GM23338 (cell line): ENCODE results near the gene NPHP4. TPM values are rescaled to one million over a fixed set of nuclear protein-coding genes. Genes with fewer than 3 reads are reported as not detected.

Experiments
- ATAC-seq: fragments of 200-7000 bp; cut with Tn5 transposase; 3 replicates; pipeline ENCODE4 v1.9.1; 2020
- DNase-seq: peaks from one replicate; pipeline ENCODE4 v3.0.0-alpha.2; 2015; ENCODE audit warnings: low spot score
- H2AFZ ChIP-seq: fragments of 200-600 bp; sonication (generic); 2 replicates; pipeline ENCODE4 v1.8.0; 2016; ENCODE audit warnings: antibody characterized with exemption, mild to moderate bottlenecking, moderate library complexity
- H3F3A ChIP-seq: fragments of 200-600 bp; sonication (generic); replicated peaks from 2 replicates; pipeline ENCODE4 v1.8.0; 2017; ENCODE audit warnings: antibody characterized with exemption, mixed run types, low read depth
- H3K27ac ChIP-seq: fragments of 200-600 bp; sonication (generic); 2 replicates; pipeline ENCODE4 v1.6.1; 2016; ENCODE audit warnings: low read depth
- H3K27me3 ChIP-seq: fragments of 200-600 bp; sonication (generic); 2 replicates; pipeline ENCODE4 v1.8.0; 2016; ENCODE audit warnings: mild to moderate bottlenecking, mixed run types, moderate library complexity; ENCODE audit not compliant: insufficient read depth
- H3K36me3 ChIP-seq: fragments of 200-600 bp; sonication (generic); 2 replicates; pipeline ENCODE4 v1.8.0; 2016; ENCODE audit warnings: mild to moderate bottlenecking; ENCODE audit not compliant: insufficient read depth
- H3K4me1 ChIP-seq: fragments of 200-600 bp; sonication (generic); 2 replicates; pipeline ENCODE4 v1.8.0; 2016; ENCODE audit warnings: mild to moderate bottlenecking, moderate library complexity; ENCODE audit not compliant: insufficient read depth
- H3K4me2 ChIP-seq: fragments of 200-600 bp; sonication (generic); 2 replicates; pipeline ENCODE4 v1.7.1; 2017; ENCODE audit warnings: mixed run types
- H3K4me3 ChIP-seq: fragments of 200-600 bp; sonication (generic); 2 replicates; pipeline ENCODE4 v1.6.1; 2016; ENCODE audit warnings: mixed run types
- H3K79me2 ChIP-seq: fragments of 200-600 bp; sonication (generic); replicated peaks from 2 replicates; pipeline ENCODE4 v1.8.0; 2017; ENCODE audit warnings: mild to moderate bottlenecking; ENCODE audit not compliant: insufficient read depth
- H3K9me2 ChIP-seq: fragments of 200-600 bp; sonication (generic); 2 replicates; pipeline ENCODE4 v1.8.0; 2017; ENCODE audit not compliant: insufficient read depth
- H4K20me1 ChIP-seq: fragments of 200-600 bp; sonication (generic); replicated peaks from 2 replicates; pipeline ENCODE4 v1.8.0; 2017; ENCODE audit warnings: mild to moderate bottlenecking; ENCODE audit not compliant: insufficient read depth
- H3K27ac Mint-ChIP-seq: 2 replicates; pipeline ENCODE4 v1.8.0; 2020; ENCODE audit warnings: inconsistent platforms, mild to moderate bottlenecking, moderate library complexity, mixed read lengths
- H3K27me3 Mint-ChIP-seq: 3 replicates; pipeline ENCODE4 v1.8.0; 2022; ENCODE audit warnings: low read depth, mild to moderate bottlenecking, moderate library complexity, mixed read lengths, inconsistent platforms; ENCODE audit not compliant: insufficient read depth, poor library complexity
- H3K36me3 Mint-ChIP-seq: 3 replicates; pipeline ENCODE4 v1.8.0; 2021; ENCODE audit warnings: low read depth, mild to moderate bottlenecking, inconsistent platforms, moderate library complexity, mixed read lengths
- H3K4me1 Mint-ChIP-seq: 3 replicates; pipeline ENCODE4 v1.8.0; 2020; ENCODE audit warnings: mild to moderate bottlenecking, inconsistent platforms, mixed read lengths
- H3K4me3 Mint-ChIP-seq: 3 replicates; pipeline ENCODE4 v1.8.0; 2021; ENCODE audit warnings: moderate library complexity, mild to moderate bottlenecking, inconsistent platforms, mixed read lengths
- H3K9me3 Mint-ChIP-seq: 3 replicates; pipeline ENCODE4 v1.8.0; 2020; ENCODE audit warnings: moderate library complexity, mild to moderate bottlenecking, inconsistent platforms, mixed read lengths
- CREB1 ChIP-seq: fragments of 250-450 bp; sonication (Bioruptor Pico); IDR thresholded peaks from 2 replicates; pipeline ENCODE4 v1.5.0; 2020; ENCODE audit warnings: low read depth, mild to moderate bottlenecking, moderate library complexity
- EZH2 ChIP-seq: fragments of 200-600 bp; sonication (generic); IDR thresholded peaks from one replicate; pipeline ENCODE4 v1.8.0; 2017; ENCODE audit warnings: antibody characterized with exemption, mild to moderate bottlenecking, low read depth; ENCODE audit not compliant: unreplicated experiment
- EZH2phosphoT487 ChIP-seq: fragments of 200-600 bp; sonication (generic); IDR thresholded peaks from one replicate; pipeline ENCODE4 v1.8.1; 2018; ENCODE audit warnings: antibody characterized with exemption; ENCODE audit not compliant: unreplicated experiment
- POLR2AphosphoS5 ChIP-seq: IDR thresholded peaks from 2 replicates; pipeline ENCODE4 v1.6.1; 2016; ENCODE audit warnings: antibody characterized with exemption, low read depth
- STAT1 ChIP-seq: IDR thresholded peaks from one replicate; pipeline ENCODE4 v1.6.1; 2016; ENCODE audit warnings: antibody characterized with exemption; ENCODE audit not compliant: unreplicated experiment
- ZNF114 ChIP-seq: fragments of 250-450 bp; sonication (Bioruptor Pico); IDR thresholded peaks from 2 replicates; pipeline ENCODE4 v1.5.0; 2020; ENCODE audit warnings: mild to moderate bottlenecking, moderate library complexity
- ZNF331 ChIP-seq: fragments of 250-450 bp; sonication (Bioruptor Pico); IDR thresholded peaks from 2 replicates; pipeline ENCODE4 v1.5.0; 2020; ENCODE audit warnings: low read depth, mild to moderate bottlenecking, moderate library complexity
- polyA plus RNA-seq: library from polyadenylated mRNA; unstranded; fragments of >200 nt; fragmentation: Nextera tagmentation; extraction: Ambion mirVana; gene quantifications from 2 replicates; pipeline ENCODE4 v1.2.1, GENCODE V29; 2016
- total RNA-seq: library from RNA; depleted of rRNA; stranded (reverse); fragments of >200 nt; shearing (Covaris generic); gene quantifications from 2 replicates; pipeline ENCODE4 v1.2.3, GENCODE V29; 2014
- TF ChIP-seq, protein P1 (sequence below): IDR thresholded peaks from one replicate; pipeline ENCODE4 v1.6.1; 2018; ENCODE audit warnings: antibody characterized with exemption; ENCODE audit not compliant: unreplicated experiment
- TF ChIP-seq, protein P2 (sequence below): IDR thresholded peaks from 2 replicates; pipeline ENCODE4 v1.6.1; 2016; ENCODE audit warnings: antibody characterized with exemption
- TF ChIP-seq, protein P3 (sequence below), 2 experiments: fragments of 200-600 bp in 1 of 2; sonication (generic) in 1 of 2; conservative IDR thresholded peaks; 2 replicates each; pipeline versions ENCODE4 v1.5.1 to v1.6.1; 2016 to 2017; ENCODE audit warnings: antibody characterized with exemption in 2 of 2, low read depth in 2 of 2, mild to moderate bottlenecking in 2 of 2, moderate library complexity in 1 of 2

NPHP4 gene
- total and polyA plus RNA-seq, 2 experiments from 2014 or later = 2.5 to 12.4 TPM

DNA sequence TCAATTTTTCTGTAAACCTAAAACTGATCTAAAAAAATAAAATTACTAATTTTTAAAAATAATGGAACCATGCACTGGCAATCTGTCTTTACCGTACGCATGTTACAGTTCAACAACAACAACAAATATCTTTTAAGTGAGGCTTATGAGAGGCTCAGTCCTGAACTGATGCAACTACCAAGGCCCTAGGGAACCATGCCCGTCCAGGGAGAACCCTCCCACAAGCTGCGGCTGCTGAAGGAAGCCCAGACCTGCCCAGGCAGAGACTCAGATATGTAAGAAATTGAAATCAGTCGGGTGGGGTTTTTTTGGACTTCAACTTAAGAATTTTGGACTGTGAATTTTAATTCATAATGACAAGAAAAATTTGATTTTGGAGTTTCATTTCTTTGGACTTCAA, 91.1 kb downstream of the NPHP4 start:
- no peaks in the 10 kb centered on the region for H3F3A ChIP-seq
- no peak overlapping the region for H3K4me2 ChIP-seq
- H3K36me3 ChIP-seq = no peaks in the 10 kb centered on the region
- no peaks in the 10 kb centered on the region for H3K9me3 Mint-ChIP-seq
- H3K27ac ChIP-seq = no peak overlapping the region
- no peaks in the 10 kb centered on the region for H3K79me2 ChIP-seq
- H3K4me1 ChIP-seq = peaks cover 26% of the 10 kb centered on the region
- no peak overlapping the region for H3K4me3 Mint-ChIP-seq
- H3K36me3 Mint-ChIP-seq = peaks cover 20% of the 10 kb centered on the region
- ATAC-seq = no peak
- peaks cover 37% of the 10 kb centered on the region for H3K4me1 Mint-ChIP-seq
- no peak overlapping the region for H3K4me3 ChIP-seq
- H2AFZ ChIP-seq = no peak overlapping the region
- no peaks in the 10 kb centered on the region for H4K20me1 ChIP-seq
- no peak for DNase-seq
- H3K27me3 Mint-ChIP-seq = peaks cover 7% of the 10 kb centered on the region
- TF ChIP-seq POLR2AphosphoS5 (no peak), ZNF331 (CRISPR knock-in tag) (no peak), EZH2phosphoT487 (no peak)
- TF ChIP-seq, protein P1, sequence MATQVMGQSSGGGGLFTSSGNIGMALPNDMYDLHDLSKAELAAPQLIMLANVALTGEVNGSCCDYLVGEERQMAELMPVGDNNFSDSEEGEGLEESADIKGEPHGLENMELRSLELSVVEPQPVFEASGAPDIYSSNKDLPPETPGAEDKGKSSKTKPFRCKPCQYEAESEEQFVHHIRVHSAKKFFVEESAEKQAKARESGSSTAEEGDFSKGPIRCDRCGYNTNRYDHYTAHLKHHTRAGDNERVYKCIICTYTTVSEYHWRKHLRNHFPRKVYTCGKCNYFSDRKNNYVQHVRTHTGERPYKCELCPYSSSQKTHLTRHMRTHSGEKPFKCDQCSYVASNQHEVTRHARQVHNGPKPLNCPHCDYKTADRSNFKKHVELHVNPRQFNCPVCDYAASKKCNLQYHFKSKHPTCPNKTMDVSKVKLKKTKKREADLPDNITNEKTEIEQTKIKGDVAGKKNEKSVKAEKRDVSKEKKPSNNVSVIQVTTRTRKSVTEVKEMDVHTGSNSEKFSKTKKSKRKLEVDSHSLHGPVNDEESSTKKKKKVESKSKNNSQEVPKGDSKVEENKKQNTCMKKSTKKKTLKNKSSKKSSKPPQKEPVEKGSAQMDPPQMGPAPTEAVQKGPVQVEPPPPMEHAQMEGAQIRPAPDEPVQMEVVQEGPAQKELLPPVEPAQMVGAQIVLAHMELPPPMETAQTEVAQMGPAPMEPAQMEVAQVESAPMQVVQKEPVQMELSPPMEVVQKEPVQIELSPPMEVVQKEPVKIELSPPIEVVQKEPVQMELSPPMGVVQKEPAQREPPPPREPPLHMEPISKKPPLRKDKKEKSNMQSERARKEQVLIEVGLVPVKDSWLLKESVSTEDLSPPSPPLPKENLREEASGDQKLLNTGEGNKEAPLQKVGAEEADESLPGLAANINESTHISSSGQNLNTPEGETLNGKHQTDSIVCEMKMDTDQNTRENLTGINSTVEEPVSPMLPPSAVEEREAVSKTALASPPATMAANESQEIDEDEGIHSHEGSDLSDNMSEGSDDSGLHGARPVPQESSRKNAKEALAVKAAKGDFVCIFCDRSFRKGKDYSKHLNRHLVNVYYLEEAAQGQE = no peak
- no peak overlapping the region for H3K27ac Mint-ChIP-seq
- no peaks in the 10 kb centered on the region for H3K27me3 ChIP-seq
- peaks cover 4% of the 10 kb centered on the region; the same call in 1 of the 2 replicates for H3K9me2 ChIP-seq

DNA sequence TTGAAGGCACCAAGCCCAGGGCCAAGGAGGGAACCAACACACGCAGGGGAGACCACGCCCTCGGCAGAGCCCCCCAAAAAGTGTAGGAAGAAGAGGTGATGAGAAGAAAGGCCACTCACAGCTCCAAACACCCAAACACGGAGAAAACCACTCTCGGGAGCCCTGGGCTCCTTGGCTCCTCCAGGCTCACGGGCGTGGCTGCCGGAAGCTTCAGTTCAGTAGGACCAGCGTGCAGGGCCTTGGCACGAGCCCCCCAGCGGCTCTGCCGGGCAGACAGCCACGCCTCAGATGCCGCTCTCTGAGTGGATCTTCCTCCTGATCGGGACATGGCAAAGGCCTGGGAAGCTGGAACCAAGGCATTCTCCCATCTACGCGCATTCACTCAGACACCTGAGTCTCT, 94.0 kb downstream of the NPHP4 start:
- Mint-ChIP-seq H3K36me3 (peaks cover 29% of the 10 kb centered on the region), H3K4me3 (no peak overlapping the region), H3K4me1 (peaks cover 45% of the 10 kb centered on the region), H3K9me3 (peaks cover 1% of the 10 kb centered on the region; the same call in 1 of the 3 replicates), H3K27me3 (peaks cover 8% of the 10 kb centered on the region), H3K27ac (no peak overlapping the region)
- DNase-seq (no peak), ATAC-seq (no peak)
- Histone ChIP-seq H2AFZ (no peak overlapping the region), H3K27me3 (no peaks in the 10 kb centered on the region), H3K79me2 (no peaks in the 10 kb centered on the region), H3K9me2 (peaks cover 4% of the 10 kb centered on the region; the same call in 1 of the 2 replicates), H4K20me1 (no peaks in the 10 kb centered on the region), H3F3A (no peaks in the 10 kb centered on the region), H3K4me2 (0 out of 2 replicates have a peak overlapping the region, but pooled peaks have one; percentile 16), H3K36me3 (no peaks in the 10 kb centered on the region), H3K27ac (0 out of 2 replicates have a peak overlapping the region, but pooled peaks have one; percentile 61), H3K4me3 (no peak overlapping the region), H3K4me1 (peaks cover 31% of the 10 kb centered on the region)
- TF ChIP-seq, protein P1 = no peak
- TF ChIP-seq ZNF114 = no peak
- no peak for TF ChIP-seq EZH2
- TF ChIP-seq, protein P2, sequence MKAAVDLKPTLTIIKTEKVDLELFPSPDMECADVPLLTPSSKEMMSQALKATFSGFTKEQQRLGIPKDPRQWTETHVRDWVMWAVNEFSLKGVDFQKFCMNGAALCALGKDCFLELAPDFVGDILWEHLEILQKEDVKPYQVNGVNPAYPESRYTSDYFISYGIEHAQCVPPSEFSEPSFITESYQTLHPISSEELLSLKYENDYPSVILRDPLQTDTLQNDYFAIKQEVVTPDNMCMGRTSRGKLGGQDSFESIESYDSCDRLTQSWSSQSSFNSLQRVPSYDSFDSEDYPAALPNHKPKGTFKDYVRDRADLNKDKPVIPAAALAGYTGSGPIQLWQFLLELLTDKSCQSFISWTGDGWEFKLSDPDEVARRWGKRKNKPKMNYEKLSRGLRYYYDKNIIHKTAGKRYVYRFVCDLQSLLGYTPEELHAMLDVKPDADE = no peak
- TF ChIP-seq, protein P3, sequence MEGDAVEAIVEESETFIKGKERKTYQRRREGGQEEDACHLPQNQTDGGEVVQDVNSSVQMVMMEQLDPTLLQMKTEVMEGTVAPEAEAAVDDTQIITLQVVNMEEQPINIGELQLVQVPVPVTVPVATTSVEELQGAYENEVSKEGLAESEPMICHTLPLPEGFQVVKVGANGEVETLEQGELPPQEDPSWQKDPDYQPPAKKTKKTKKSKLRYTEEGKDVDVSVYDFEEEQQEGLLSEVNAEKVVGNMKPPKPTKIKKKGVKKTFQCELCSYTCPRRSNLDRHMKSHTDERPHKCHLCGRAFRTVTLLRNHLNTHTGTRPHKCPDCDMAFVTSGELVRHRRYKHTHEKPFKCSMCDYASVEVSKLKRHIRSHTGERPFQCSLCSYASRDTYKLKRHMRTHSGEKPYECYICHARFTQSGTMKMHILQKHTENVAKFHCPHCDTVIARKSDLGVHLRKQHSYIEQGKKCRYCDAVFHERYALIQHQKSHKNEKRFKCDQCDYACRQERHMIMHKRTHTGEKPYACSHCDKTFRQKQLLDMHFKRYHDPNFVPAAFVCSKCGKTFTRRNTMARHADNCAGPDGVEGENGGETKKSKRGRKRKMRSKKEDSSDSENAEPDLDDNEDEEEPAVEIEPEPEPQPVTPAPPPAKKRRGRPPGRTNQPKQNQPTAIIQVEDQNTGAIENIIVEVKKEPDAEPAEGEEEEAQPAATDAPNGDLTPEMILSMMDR (conservative IDR thresholded peaks at IDR 0.05; ENCODE audit: low read depth in 2 of 2) = no peak
- no peak for TF ChIP-seq STAT1
- no peak for TF ChIP-seq CREB1 (CRISPR knock-in tag)
- TF ChIP-seq POLR2AphosphoS5 = no peak
